22Rv1 (cell line): ENCODE measurements around the gene ZDHHC11B.

Experiments used
- ZFX ChIP-seq: fragments of 450-650 bp; IDR thresholded peaks from 2 replicates; pipeline ENCODE4 v1.6.1; 2017; ENCODE audit warnings: antibody characterized with exemption, borderline replicate concordance
- TF ChIP-seq, protein P1 (sequence below): fragments of 450-650 bp; IDR thresholded peaks from 2 replicates; pipeline ENCODE4 v1.5.1; 2017; ENCODE audit warnings: mild to moderate bottlenecking

DNA sequence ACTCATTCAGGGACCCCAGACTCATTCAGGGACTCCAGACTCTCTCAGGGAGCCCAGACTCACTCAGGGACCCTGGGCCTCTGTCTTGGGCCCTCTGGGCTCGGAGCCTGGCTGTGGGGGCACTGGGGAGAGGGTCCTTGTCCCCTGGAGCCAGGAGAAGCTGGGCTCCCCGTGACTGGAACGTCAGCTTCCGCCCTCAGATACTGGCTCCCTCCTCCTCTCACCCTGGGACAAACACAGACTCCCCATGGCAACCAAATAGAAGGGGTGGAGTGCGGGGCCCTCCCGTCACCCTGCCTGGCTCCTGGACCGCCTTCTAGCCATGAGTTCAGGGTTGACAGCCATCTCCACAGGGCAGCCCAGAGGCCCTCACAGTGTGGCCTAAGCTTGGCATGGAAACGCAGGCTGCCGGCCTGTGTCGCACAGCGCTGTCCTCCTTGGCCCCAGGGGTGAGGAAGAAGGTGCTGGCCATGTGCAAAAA is 27.6 kb downstream of the ZDHHC11B start:
- TF ChIP-seq, protein P1, sequence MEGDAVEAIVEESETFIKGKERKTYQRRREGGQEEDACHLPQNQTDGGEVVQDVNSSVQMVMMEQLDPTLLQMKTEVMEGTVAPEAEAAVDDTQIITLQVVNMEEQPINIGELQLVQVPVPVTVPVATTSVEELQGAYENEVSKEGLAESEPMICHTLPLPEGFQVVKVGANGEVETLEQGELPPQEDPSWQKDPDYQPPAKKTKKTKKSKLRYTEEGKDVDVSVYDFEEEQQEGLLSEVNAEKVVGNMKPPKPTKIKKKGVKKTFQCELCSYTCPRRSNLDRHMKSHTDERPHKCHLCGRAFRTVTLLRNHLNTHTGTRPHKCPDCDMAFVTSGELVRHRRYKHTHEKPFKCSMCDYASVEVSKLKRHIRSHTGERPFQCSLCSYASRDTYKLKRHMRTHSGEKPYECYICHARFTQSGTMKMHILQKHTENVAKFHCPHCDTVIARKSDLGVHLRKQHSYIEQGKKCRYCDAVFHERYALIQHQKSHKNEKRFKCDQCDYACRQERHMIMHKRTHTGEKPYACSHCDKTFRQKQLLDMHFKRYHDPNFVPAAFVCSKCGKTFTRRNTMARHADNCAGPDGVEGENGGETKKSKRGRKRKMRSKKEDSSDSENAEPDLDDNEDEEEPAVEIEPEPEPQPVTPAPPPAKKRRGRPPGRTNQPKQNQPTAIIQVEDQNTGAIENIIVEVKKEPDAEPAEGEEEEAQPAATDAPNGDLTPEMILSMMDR, result no peak
- no peak for TF ChIP-seq ZFX
